HEK293T (cell line): Measurements from ENCODE around the gene CBL.

ENCODE experiments used
- CTCF ChIA-PET: fragments of 350-600 bp; formaldehyde crosslinking; extraction: SDS; loops from one replicate; lab custom pipeline; 2021; ENCODE audit warnings: antibody characterized with exemption, inconsistent platforms; lab: Yijun Ruan, JAX
- POLR2A ChIA-PET: fragments of 350-600 bp; formaldehyde crosslinking; extraction: SDS; loops from one replicate; lab custom pipeline; 2020; ENCODE audit warnings: antibody characterized with exemption, inconsistent platforms; lab: Yijun Ruan, JAX
- DNase-seq: peaks from one replicate; pipeline ENCODE4 v3.0.0; 2012; ENCODE audit warnings: mixed read lengths; ENCODE audit errors: extremely low spot score
- ARNT ChIP-seq: fragments of 450-650 bp; IDR thresholded peaks from 2 replicates; pipeline ENCODE4 v1.6.1; 2017; ENCODE audit warnings: mild to moderate bottlenecking
- BHLHE40 ChIP-seq: fragments of 450-650 bp; IDR thresholded peaks from 2 replicates; pipeline ENCODE4 v1.6.1; 2016; ENCODE audit warnings: mild to moderate bottlenecking, moderate library complexity, borderline replicate concordance
- CTBP1 ChIP-seq: fragments of 450-650 bp; IDR thresholded peaks from 2 replicates; pipeline ENCODE4 v1.6.1; 2016; ENCODE audit warnings: borderline replicate concordance
- ELF4 ChIP-seq: fragments of 450-650 bp; IDR thresholded peaks from 2 replicates; pipeline ENCODE4 v1.6.1; 2017; ENCODE audit warnings: antibody characterized with exemption
- FOXA1 ChIP-seq: fragments of 450-650 bp; IDR thresholded peaks from 2 replicates; pipeline ENCODE4 v1.6.1; 2016; ENCODE audit warnings: mild to moderate bottlenecking
- FOXK2 ChIP-seq: fragments of 450-650 bp; IDR thresholded peaks from 2 replicates; pipeline ENCODE4 v1.6.1; 2016; ENCODE audit warnings: mild to moderate bottlenecking
- FOXM1 ChIP-seq: fragments of 450-650 bp; IDR thresholded peaks from 2 replicates; pipeline ENCODE4 v1.6.1; 2017; ENCODE audit warnings: mild to moderate bottlenecking, borderline replicate concordance
- HDGF ChIP-seq: fragments of 450-650 bp; IDR thresholded peaks from 2 replicates; pipeline ENCODE4 v1.6.1; 2017; ENCODE audit warnings: antibody characterized with exemption, borderline replicate concordance
- L3MBTL2 ChIP-seq: fragments of 450-650 bp; conservative IDR thresholded peaks from 2 replicates; pipeline ENCODE4 v1.6.1; 2016; ENCODE audit warnings: mild to moderate bottlenecking
- LEF1 ChIP-seq: fragments of 450-650 bp; IDR thresholded peaks from 2 replicates; pipeline ENCODE4 v1.6.1; 2017; ENCODE audit warnings: mild to moderate bottlenecking, borderline replicate concordance
- NFRKB ChIP-seq: fragments of 450-650 bp; IDR thresholded peaks from 2 replicates; pipeline ENCODE4 v1.6.1; 2016; ENCODE audit warnings: mild to moderate bottlenecking, moderate library complexity
- PKNOX1 ChIP-seq: fragments of 450-650 bp; IDR thresholded peaks from 2 replicates; pipeline ENCODE4 v1.6.1; 2016
- SP1 ChIP-seq: fragments of 450-650 bp; IDR thresholded peaks from 2 replicates; pipeline ENCODE4 v1.6.1; 2017
- SUZ12 ChIP-seq: fragments of 450-650 bp; IDR thresholded peaks from 2 replicates; pipeline ENCODE4 v1.6.1; 2016; ENCODE audit warnings: mild to moderate bottlenecking
- TARDBP ChIP-seq: fragments of 450-650 bp; IDR thresholded peaks from 2 replicates; pipeline ENCODE4 v1.6.1; 2016
- ZNF384 ChIP-seq: fragments of 450-650 bp; IDR thresholded peaks from 2 replicates; pipeline ENCODE4 v1.6.1; 2016

Gene CBL

GRCh38 chr11:119229288-119229672 is 23.1 kb downstream of the CBL start:
- CTCF ChIA-PET: no interaction called here
- no peak for DNase-seq
- POLR2A ChIA-PET: no interaction called here
- no peak for TF ChIP-seq FOXA1
- TF ChIP-seq SP1: no peak
- TF ChIP-seq ARNT: no peak
- no peak for TF ChIP-seq BHLHE40
- no peak for TF ChIP-seq FOXM1
- no peak for TF ChIP-seq SUZ12
- TF ChIP-seq LEF1: no peak
- no peak for TF ChIP-seq FOXK2
- TF ChIP-seq NFRKB: no peak
- TF ChIP-seq TARDBP: no peak
- TF ChIP-seq HDGF: no peak
- no peak for TF ChIP-seq ZNF384

- DNase-seq: no peak
- TF ChIP-seq TARDBP (no peak), FOXK2 (no peak), BHLHE40 (no peak), ZNF384 (no peak), FOXA1 (no peak), ARNT (no peak), NFRKB (no peak), ELF4 (no peak), HDGF (no peak)
- ChIA-PET POLR2A (no interaction called here), CTCF (no interaction called here)
Observed at GRCh38 chr11:119229741-119230140, 23.6 kb downstream of the CBL start.

GRCh38 chr11:119236490-119236889 is 30.4 kb downstream of the CBL start:
- CTCF ChIA-PET: no interaction called here
- POLR2A ChIA-PET: no interaction called here
- no peak for TF ChIP-seq TARDBP
- no peak for TF ChIP-seq ARNT
- no peak for TF ChIP-seq LEF1
- no peak for TF ChIP-seq HDGF
- no peak for TF ChIP-seq ELF4
- TF ChIP-seq L3MBTL2: no peak
- TF ChIP-seq CTBP1: no peak
- TF ChIP-seq FOXM1: no peak
- DNase-seq: no peak

GRCh38 chr11:119236891-119237290 is 30.8 kb downstream of the CBL start:
- ChIA-PET POLR2A (no interaction called here), CTCF (no interaction called here)
- TF ChIP-seq ELF4 (no peak), NFRKB (no peak), ZNF384 (no peak)
- no peak for DNase-seq

- CTCF ChIA-PET: interaction anchor here (0.6 kb wide), 1 partner anchor 139 kb away, joined by 3 read pairs; no protein-coding TSS in a partner anchor
- POLR2A ChIA-PET: no interaction called here
- no peak for TF ChIP-seq ARNT
- TF ChIP-seq TARDBP: no peak
- TF ChIP-seq FOXK2: no peak
- TF ChIP-seq SUZ12: no peak
- no peak for TF ChIP-seq NFRKB
- no peak for TF ChIP-seq ELF4
- no peak for TF ChIP-seq HDGF
- no peak for TF ChIP-seq PKNOX1
- DNase-seq: no peak
Observed at GRCh38 chr11:119237515-119237914, 31.4 kb downstream of the CBL start.

DNA sequence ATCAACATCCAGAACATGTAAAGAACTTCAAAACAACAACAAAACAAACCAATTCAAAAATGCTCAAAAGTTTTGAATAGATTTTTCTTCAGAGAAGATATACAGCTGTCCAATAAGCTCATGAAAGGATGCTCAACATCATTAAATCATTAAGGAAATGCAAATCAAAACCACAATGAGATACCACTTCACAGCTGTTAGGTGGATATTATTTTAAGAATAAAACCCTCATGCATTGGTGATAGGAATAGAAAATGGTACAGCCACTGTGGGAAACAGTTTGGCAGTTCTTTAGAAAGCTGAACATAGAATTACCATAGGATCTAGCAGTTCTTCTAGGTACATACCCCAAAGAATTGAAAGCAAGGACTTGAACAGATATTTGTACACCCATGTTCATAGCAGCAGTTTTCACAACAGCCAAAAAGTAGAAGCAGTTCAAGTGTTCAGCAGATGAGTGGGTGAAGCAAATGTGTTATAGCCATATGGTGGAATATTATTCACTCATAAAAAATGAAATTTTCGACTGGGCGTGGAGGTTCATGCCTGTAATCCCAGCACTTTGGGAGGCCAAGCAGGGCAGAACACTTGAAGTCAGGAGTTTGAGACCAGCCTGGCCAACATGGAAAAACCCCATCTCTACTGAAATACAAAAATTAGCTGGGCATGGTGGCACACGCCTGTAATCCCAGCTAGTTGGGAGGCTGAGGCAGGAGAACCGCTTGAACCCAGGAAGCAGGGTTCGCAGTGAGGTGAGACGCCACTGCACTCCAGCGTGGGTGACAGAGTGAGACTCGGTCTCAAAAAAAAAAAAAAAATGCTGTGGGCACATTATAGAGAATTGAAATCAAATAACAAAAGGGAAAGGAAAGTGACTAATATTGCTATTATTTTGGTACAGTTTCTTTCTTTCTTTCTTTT is 42.9 kb downstream of the CBL start:
- ChIA-PET CTCF (interaction anchor here (0.6 kb wide), 1 partner anchor 23 kb away, joined by 3 read pairs; no protein-coding TSS in a partner anchor), POLR2A (interaction anchor here (1.0 kb wide), 1 partner anchor 71 kb away, joined by 3 read pairs; no protein-coding TSS in a partner anchor)
- DNase-seq: no peak
- TF ChIP-seq ARNT (no peak), CTBP1 (no peak), PKNOX1 (no peak), FOXA1 (no peak), LEF1 (no peak), ELF4 (no peak), SUZ12 (no peak), FOXK2 (no peak), TARDBP (no peak), SP1 (no peak), NFRKB (no peak)

DNA sequence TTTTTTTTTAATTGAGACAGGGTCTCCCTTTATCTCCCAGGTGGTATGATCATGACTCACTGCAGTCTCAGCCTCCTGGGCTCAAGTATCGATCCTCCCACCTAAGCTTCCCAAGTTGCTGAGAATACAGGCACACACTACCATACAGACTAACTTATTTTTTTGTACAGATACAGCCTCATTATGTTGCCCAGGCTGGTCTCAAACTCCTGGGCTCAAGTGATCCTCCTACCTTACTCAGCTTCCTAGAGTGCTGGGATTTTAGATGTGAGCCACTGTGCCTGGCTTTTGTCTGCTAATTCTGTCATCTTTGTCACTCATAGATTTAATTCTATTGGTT is 43.5 kb downstream of the CBL start:
- DNase-seq: no peak
- CTCF ChIA-PET: interaction anchor here (0.6 kb wide), 1 partner anchor 23 kb away, joined by 3 read pairs; no protein-coding TSS in a partner anchor
- TF ChIP-seq TARDBP: no peak
- POLR2A ChIA-PET: interaction anchor here (1.0 kb wide), 1 partner anchor 70 kb away, joined by 3 read pairs; no protein-coding TSS in a partner anchor

- POLR2A ChIA-PET: no interaction called here
- CTCF ChIA-PET: no interaction called here
Observed at GRCh38 chr11:119251114-119251513, 45.0 kb downstream of the CBL start.

More at GRCh38 chr11:119251114-119251513, 45.0 kb downstream of the CBL start:
- no peak for TF ChIP-seq ZNF384
- TF ChIP-seq FOXK2: no peak
- no peak for TF ChIP-seq LEF1
- no peak for TF ChIP-seq FOXA1
- no peak for TF ChIP-seq PKNOX1
- no peak for TF ChIP-seq SP1
- TF ChIP-seq NFRKB: no peak
- DNase-seq: no peak
